GM18861 (cell line): Measurements from ENCODE around the gene FBXL15.
A peak's percentile ranks its signal among the peaks of the same experiment; 100 is the strongest.

Experiments used
- ATAC-seq: cut with Tn5 transposase; IDR thresholded peaks from one replicate; pipeline ENCODE4 v1.9.1; 2021; ENCODE audit not compliant: unreplicated experiment

FBXL15 gene

GRCh38 chr10:102397222-102398171 is 23.1 kb upstream of the FBXL15 start:
- no peak for ATAC-seq

GRCh38 chr10:102398172-102399020 is 22.2 kb upstream of the FBXL15 start:
- no peak for ATAC-seq

GRCh38 chr10:102399217-102400021 is 21.2 kb upstream of the FBXL15 start:
- peak; percentile 34 for ATAC-seq

GRCh38 chr10:102400076-102400475 is 20.6 kb upstream of the FBXL15 start:
- ATAC-seq = no peak

GRCh38 chr10:102400598-102401341 is 19.9 kb upstream of the FBXL15 start:
- no peak for ATAC-seq

- no peak for ATAC-seq
These were observed 19.3 kb upstream of the FBXL15 start for GRCh38 chr10:102401342-102401654.

GRCh38 chr10:102401735-102402511 is 18.7 kb upstream of the FBXL15 start:
- ATAC-seq = no peak

GRCh38 chr10:102402512-102402896 is 18.1 kb upstream of the FBXL15 start:
- no peak for ATAC-seq

- ATAC-seq = no peak
These were observed 17.5 kb upstream of the FBXL15 start for GRCh38 chr10:102403115-102403514.

GRCh38 chr10:102404361-102405107 is 16.1 kb upstream of the FBXL15 start:
- ATAC-seq = no peak

- no peak for ATAC-seq
These were observed 15.5 kb upstream of the FBXL15 start for GRCh38 chr10:102405108-102405571.

GRCh38 chr10:102405632-102406031 is 15.0 kb upstream of the FBXL15 start:
- ATAC-seq = no peak

GRCh38 chr10:102406815-102407214 is 13.8 kb upstream of the FBXL15 start:
- ATAC-seq = no peak

- no peak for ATAC-seq
These were observed 13.1 kb upstream of the FBXL15 start for GRCh38 chr10:102407425-102408130.

- no peak for ATAC-seq
These were observed 12.4 kb upstream of the FBXL15 start for GRCh38 chr10:102408131-102408727.

- ATAC-seq = no peak
These were observed 11.7 kb upstream of the FBXL15 start for GRCh38 chr10:102408728-102409603.
